Adrenal gland (tissue), 12 donors: ENCODE measurements around the gene PLEKHG4B. TPM values are rescaled to one million over a fixed set of nuclear protein-coding genes. Genes with fewer than 3 reads are reported as not detected.

ENCODE experiments used
- DNase-seq, 7 donors: peaks; one replicate each; pipeline ENCODE4 v3.0.0-alpha.2; 2019 to 2020
- H3K27ac ChIP-seq, 5 donors: fragments of 200-600 bp; sonication (generic) in 4 of 5; 1 replicate in 3 of 5; 2 replicates in 2 of 5; pipeline versions ENCODE4 v1.5.1 to v1.8.0; 2016 to 2020; ENCODE audit warnings: mild to moderate bottlenecking in 1 of 5
- H3K27me3 ChIP-seq: fragments of 200-600 bp; 2 replicates; pipeline ENCODE4 v1.8.0; 2021
- H3K36me3 ChIP-seq, 2 donors: fragments of 200-600 bp; replicated peaks in 1 of 2; 1 replicate in 1 of 2; 2 replicates in 1 of 2; pipeline versions ENCODE4 v1.5.1 to v1.8.0; 2018 to 2022
- H3K4me1 ChIP-seq, 2 donors: fragments of 200-600 bp; replicated peaks in 1 of 2; 1 replicate in 1 of 2; 2 replicates in 1 of 2; pipeline versions ENCODE4 v1.5.1 to v1.8.0; 2018 to 2021
- H3K4me3 ChIP-seq, 4 donors: fragments of 200-600 bp; sonication (generic) in 3 of 4; one replicate each; pipeline ENCODE4 v1.5.1; 2016 to 2018
- H3K9me3 ChIP-seq, 3 donors: fragments of 200-600 bp; sonication (generic) in 1 of 3; replicated peaks in 1 of 3; 1 replicate in 2 of 3; 2 replicates in 1 of 3; pipeline versions ENCODE4 v1.5.1 to v1.8.0; 2016 to 2021
- CTCF ChIP-seq, 6 experiments: fragments of 450-650 bp in 4 of 6; fragments of 200-600 bp in 2 of 6; sonication (generic) in 1 of 6; IDR thresholded peaks; 1 replicate in 5 of 6; 2 replicates in 1 of 6; pipeline versions ENCODE4 v1.5.1 to v1.8.0; 2016 to 2021; ENCODE audit warnings: antibody characterized with exemption in 6 of 6, mild to moderate bottlenecking in 2 of 6, moderate library complexity in 1 of 6
- POLR2A ChIP-seq, 2 donors: fragments of 450-650 bp; IDR thresholded peaks; one replicate each; pipeline ENCODE4 v1.6.1; 2017; ENCODE audit warnings: antibody characterized with exemption in 2 of 2, mild to moderate bottlenecking in 2 of 2, moderate library complexity in 1 of 2
- WGBS, 4 donors: extraction: QIAGEN DNeasy Blood & Tissue Kit in 2 of 4; methylation state at CpG; one replicate each; pipeline versions ENCODE4 v1.1.5 to v1.1.7; 2013 to 2017; 5-methylcytosine and 5-hydroxymethylcytosine counted together
- intact Hi-C, 2 donors: fragments of 100-400 bp; cut with DNase I; formaldehyde crosslinking; loops; one replicate each; pipeline versions ENCODE4 v1.14.1 to v1.15.0; 2022 to 2023
- polyA plus RNA-seq, 3 donors: library from polyadenylated mRNA; stranded (reverse); fragments of 200-250 nt in 2 of 3; fragments of 350-450 nt in 1 of 3; fragmentation: Illumina TruSeq in 1 of 3; extraction: RNeasy Lipid Tissue Mini Kit (QIAGEN cat#74804) in 1 of 3; gene quantifications; one replicate each; pipeline ENCODE4 v1.2.3, GENCODE V29; 2013 to 2014
- total RNA-seq, 9 donors: library from RNA; depleted of rRNA in 4 of 9; stranded (reverse); fragments of >200 nt in 4 of 9; fragments of 120-200 nt in 1 of 9; fragmentation: NEBNext Ultra II Directional in 1 of 9; extraction: Animal tissue kit (Norgen Biotek cat#: 25700) in 1 of 9; gene quantifications; one replicate each; pipeline versions ENCODE4 v1.1.0 to v1.2.4, GENCODE V29; 2013 to 2023
- donor health status: healthy with polysubstance abuse.
- donor health status: Bipolar disorder and iron deficiency.
- donor health status: DM: yes; HTN: yes; CAD: no.
- donor health status: DM: no; HTN: no; CAD: no.
- donor health status: DM: no; HTN: no; CAD: no.
- donor health status: DM: yes; HTN: yes; CAD: no.

Gene PLEKHG4B
- total and polyA plus RNA-seq, 12 donors = 0.03 to 3.4 (median 0.12) TPM

- peak in 2 of 7 donors; percentile 4 to 11 for DNase-seq
- Histone ChIP-seq H3K9me3 (no peaks in the 10 kb centered on the region), H3K27me3 (no peaks in the 10 kb centered on the region), H3K36me3 (peaks cover 0 to 12% of the 10 kb centered on the region in 2 donors), H3K27ac (no peak overlapping the region), H3K4me1 (no peaks in the 10 kb centered on the region), H3K4me3 (no peak overlapping the region)
- intact Hi-C loops = no loop called here
- 92 to 96% (median 95%) methylated on average over 9 to 16 of the region's 16 CpGs for WGBS, 4 donors
- TF ChIP-seq CTCF (IDR thresholded peaks at IDR 0.05) (no peak), POLR2A (IDR thresholded peaks at IDR 0.05) (no peak)
These were observed 107.4 kb downstream of the PLEKHG4B start for GRCh38 chr5:199197-199949.

- no peaks in the 10 kb centered on the region for H3K27me3 ChIP-seq
- TF ChIP-seq POLR2A (IDR thresholded peaks at IDR 0.05) (no peak), CTCF (IDR thresholded peaks at IDR 0.05) (no peak)
- H3K9me3 ChIP-seq = no peaks in the 10 kb centered on the region
- peaks cover 0 to 18% of the 10 kb centered on the region in 2 donors for H3K36me3 ChIP-seq
- intact Hi-C loops = no loop called here
- no peak overlapping the region for H3K27ac ChIP-seq
- H3K4me3 ChIP-seq = no peak overlapping the region
- 92 to 95% (median 93%) methylated on average over 19 to 23 of the region's 23 CpGs for WGBS, 4 donors
- peak in 1 of 7 donors; percentile 5 for DNase-seq
- no peaks in the 10 kb centered on the region for H3K4me1 ChIP-seq
These were observed 108.1 kb downstream of the PLEKHG4B start for GRCh38 chr5:199950-200645.

GRCh38 chr5:200985-201384, 109.0 kb downstream of the PLEKHG4B start:
- intact Hi-C loops = no loop called here
- H3K9me3 ChIP-seq = no peaks in the 10 kb centered on the region
- WGBS, 4 donors = 79 to 95% (median 87%) methylated on average over 3 to 4 of the region's 4 CpGs
- no peak for TF ChIP-seq POLR2A (IDR thresholded peaks at IDR 0.05)
- TF ChIP-seq CTCF (IDR thresholded peaks at IDR 0.05) = no peak
- H3K27ac ChIP-seq = no peak overlapping the region
- no peak overlapping the region for H3K4me3 ChIP-seq
- peaks cover 0 to 20% of the 10 kb centered on the region in 2 donors for H3K36me3 ChIP-seq
- DNase-seq = peak in 1 of 7 donors; percentile 6
- H3K4me1 ChIP-seq = no peaks in the 10 kb centered on the region
- H3K27me3 ChIP-seq = no peaks in the 10 kb centered on the region

GRCh38 chr5:201672-202071, 109.7 kb downstream of the PLEKHG4B start:
- Histone ChIP-seq H3K4me3 (no peak overlapping the region), H3K27ac (no peak overlapping the region), H3K27me3 (no peaks in the 10 kb centered on the region), H3K9me3 (no peaks in the 10 kb centered on the region), H3K36me3 (peaks cover 0 to 20% of the 10 kb centered on the region in 2 donors), H3K4me1 (peaks cover 0 to 6% of the 10 kb centered on the region in 2 donors)
- WGBS, 4 donors = 94 to 98% (median 96%) methylated on average over 8 of the region's 8 CpGs
- DNase-seq = peak in 1 of 7 donors; percentile 1
- intact Hi-C loops = no loop called here
- no peak for TF ChIP-seq CTCF (IDR thresholded peaks at IDR 0.05)
- no peak for TF ChIP-seq POLR2A (IDR thresholded peaks at IDR 0.05)
